HG03039 (cell line): Measurements from ENCODE around the gene MYO15A.
A peak's percentile ranks its signal among the peaks of the same experiment; 100 is the strongest.

Experiments
- ATAC-seq: cut with Tn5 transposase; IDR thresholded peaks from one replicate; pipeline ENCODE4 v1.9.1; 2021; ENCODE audit warnings: mild to moderate bottlenecking, moderate library complexity; ENCODE audit not compliant: unreplicated experiment

Gene MYO15A

DNA sequence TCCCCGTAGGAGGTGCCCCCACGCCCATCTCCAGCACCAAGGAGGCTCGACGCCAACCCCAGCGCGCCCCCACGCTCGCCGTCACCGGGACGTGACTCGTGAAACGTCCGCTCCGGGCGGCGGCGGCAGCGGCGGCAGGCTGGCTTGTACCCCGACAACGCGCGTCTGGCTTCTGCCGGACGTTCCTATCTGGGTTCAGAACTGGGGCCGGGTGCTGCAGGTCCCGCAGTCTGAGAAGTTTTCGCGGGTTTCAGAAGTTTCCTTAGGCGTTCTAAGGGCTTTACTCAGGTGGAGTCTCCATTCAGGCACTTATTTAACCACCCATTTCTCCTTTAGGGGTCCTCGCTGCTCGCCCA, 74.4 kb downstream of the MYO15A start:
- peak; percentile 39 for ATAC-seq

DNA sequence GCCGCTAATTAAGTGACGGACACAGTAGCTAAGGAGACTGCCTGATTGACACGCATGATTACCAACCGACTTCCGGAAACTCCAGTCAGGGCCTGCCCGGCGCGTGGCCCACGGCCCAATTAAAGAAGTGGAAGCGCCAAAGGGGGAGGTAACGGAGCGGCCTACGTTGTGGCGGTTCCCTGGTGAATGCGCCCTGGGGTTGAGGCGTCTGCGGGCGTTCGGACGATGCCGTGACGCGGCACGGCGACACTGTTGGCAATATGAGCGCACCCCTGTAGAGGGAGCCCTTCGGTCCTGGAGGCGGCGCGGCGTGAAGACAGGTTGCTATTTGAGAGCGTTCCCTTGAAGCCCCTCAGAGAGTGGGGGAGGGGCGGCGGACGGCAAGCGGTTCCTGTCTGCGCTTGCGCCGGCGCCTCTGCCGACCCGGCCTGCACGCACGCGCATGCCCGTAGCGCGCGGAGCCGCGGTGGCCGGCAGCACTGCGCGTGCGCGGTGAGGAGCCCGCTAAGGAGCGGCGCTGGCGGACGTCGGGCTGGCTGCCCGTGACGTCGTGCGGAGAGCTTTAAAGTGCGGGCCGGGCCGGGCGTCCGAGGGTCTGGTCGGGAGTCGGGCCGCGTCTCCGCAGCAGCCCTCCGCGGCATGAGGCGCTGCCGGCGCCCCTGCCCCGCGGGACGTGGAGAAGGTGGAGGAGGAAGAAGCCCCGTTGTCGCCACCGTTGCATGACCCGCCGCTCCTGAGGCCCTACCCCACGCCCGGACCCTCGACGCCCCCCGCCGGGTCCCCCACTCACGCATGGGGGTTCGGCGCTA, 75.0 kb downstream of the MYO15A start, which contains the start of gene ALKBH5:
ALKBH5 (plus strand) TSS at position 495 of the 809 bp plus-strand sequence. CDS start 416 bp downstream, outside the sequence.
- peak; percentile 74 for ATAC-seq

DNA sequence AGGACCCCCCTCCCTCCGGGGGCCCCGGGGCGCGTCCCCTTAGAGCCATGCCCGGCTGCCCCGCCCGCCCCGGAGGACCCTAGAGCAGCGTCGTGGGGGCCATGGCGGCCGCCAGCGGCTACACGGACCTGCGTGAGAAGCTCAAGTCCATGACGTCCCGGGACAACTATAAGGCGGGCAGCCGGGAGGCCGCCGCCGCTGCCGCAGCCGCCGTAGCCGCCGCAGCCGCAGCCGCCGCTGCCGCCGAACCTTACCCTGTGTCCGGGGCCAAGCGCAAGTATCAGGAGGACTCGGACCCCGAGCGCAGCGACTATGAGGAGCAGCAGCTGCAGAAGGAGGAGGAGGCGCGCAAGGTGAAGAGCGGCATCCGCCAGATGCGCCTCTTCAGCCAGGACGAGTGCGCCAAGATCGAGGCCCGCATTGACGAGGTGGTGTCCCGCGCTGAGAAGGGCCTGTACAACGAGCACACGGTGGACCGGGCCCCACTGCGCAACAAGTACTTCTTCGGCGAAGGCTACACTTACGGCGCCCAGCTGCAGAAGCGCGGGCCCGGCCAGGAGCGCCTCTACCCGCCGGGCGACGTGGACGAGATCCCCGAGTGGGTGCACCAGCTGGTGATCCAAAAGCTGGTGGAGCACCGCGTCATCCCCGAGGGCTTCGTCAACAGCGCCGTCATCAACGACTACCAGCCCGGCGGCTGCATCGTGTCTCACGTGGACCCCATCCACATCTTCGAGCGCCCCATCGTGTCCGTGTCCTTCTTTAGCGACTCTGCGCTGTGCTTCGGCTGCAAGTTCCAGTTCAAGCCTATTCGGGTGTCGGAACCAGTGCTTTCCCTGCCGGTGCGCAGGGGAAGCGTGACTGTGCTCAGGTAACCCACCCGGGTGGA, 75.8 kb downstream of the MYO15A start:
- no peak for ATAC-seq

DNA sequence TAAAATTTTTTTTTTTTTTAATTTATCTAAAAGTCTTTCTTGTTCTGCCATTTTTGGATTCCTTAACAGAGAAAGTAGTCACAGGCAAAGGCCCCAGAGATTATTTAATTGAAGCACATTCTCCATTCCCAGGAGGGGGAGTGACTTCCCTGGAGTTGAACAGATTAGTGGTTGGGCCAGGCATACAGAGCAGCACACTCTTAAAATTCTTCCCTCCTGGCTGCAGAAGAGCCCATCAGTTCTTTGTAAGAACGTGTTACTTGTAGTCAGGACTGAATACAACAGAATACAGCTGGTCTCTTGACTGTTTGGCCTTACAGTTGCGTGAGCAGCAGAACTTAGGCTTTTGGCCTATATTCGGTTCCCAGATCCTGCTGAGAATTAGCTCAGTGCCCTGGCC, 76.8 kb downstream of the MYO15A start:
- no peak for ATAC-seq

DNA sequence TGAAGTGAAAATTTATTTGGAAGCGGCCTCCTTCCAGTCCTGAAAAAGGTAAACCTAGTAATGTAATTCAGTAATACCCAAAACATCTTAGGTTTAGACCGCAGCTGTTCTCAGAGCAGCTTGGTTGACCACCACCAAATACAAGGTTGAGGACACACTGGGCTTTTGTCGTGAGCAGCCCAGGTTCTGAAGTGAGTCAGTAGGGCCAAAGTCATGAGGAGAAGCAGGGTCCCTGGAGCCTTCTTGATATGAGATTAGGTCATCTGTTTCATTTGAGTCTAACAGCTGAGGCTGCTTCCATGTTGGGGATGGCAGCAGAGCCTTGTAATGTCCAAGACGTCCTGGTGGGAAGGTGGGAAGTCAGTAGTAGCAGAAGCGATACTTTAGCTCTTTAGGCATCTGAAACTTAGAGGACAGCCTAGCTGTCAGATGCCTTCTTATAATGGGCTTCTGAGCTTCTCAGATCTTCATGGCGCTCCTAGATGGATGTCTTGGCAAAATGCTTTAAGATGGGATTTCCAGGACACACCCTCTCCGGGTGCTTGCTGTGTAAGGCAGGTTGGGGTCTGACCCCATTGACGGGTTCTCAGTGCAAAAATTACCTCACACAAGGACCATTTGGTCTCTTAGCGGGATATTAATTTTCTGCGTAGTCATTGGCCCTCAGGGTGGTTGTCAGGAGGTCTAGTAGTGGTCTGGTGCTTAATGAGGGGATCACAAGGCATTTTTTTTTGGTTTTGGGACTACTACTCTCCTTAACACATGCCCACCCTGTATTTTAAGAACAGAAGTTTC, 77.5 kb downstream of the MYO15A start:
- ATAC-seq: no peak

DNA sequence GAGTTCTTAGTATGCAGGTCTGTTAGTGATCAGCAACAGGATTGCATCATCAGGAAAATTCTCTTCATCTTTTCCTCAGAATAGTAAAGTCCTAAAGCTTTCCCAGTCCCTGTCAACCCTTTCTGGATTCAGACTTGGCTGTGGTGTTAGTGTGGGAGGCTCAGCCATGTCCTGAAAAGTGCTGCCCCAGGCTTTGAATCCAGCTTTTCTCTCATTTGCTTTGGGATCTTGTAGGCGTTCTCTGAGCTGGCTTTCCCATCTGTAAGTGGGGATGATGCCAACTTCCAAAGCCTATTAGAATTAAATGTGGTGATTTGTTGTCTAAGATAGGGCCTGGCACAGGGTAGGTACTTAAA, 78.0 kb downstream of the MYO15A start:
- ATAC-seq: no peak

DNA sequence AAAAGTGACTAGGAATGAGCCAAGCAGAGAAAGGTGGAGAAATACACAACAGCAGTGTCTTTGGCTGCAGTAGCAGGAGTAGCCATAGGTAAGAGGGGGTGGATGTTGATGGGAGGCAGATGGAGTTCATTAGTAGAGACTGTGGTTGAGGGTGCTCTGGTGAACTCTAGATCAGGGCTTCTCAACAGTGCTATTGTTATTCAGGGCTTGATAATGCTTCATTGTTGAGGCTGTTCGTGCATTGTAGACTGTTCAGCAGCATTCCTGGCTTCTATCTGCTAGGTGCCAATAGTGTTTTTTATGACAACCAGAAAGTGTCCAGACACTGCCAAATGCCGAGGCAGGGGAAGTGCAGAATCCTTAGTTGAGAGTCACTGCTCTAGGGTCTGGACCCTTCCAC, 78.7 kb downstream of the MYO15A start:
- ATAC-seq: no peak

DNA sequence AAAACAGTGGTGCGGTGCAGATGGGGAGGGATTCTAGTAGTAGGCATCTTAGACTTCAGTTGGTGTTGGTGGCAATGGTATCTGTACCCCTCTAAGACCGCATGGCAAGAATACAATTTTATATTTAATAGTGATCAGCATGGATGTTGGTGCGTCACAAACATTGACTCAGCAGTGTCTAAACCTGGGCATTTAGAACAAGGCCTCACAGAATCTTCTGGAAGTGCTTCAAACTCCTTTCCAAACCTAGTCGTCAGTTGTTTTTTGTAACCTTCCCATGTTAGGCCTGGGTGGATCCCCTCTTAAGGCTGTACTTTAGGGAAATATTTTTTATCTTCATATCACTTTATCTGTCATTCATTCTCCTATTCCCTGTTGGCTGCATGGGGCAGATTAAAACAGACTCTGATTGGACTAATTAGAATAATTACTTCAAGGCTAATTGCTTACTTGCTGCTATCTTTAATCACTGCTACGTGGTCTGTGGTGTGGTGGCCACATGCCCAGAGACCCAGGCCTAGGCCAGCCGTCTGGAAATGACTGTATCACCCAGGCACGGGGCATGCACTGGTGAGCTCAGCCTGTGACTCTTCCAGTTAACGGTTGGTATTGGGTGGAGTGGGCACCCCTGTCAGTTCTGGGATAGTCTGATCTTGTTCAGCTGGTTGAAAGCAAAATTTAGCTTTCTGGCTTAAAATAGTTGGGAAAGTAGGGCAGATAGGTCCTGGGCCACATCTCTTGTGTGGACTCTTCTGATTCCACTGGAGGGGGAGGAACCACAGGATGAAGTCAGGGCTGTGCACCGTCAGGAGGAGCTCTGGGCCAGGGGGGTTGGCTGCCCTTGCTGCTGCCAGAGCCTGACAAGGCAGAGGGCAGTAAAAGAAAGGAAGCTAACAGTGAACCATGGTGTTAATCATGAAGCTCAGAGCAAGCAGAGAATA, 79.5 kb downstream of the MYO15A start:
- no peak for ATAC-seq

DNA sequence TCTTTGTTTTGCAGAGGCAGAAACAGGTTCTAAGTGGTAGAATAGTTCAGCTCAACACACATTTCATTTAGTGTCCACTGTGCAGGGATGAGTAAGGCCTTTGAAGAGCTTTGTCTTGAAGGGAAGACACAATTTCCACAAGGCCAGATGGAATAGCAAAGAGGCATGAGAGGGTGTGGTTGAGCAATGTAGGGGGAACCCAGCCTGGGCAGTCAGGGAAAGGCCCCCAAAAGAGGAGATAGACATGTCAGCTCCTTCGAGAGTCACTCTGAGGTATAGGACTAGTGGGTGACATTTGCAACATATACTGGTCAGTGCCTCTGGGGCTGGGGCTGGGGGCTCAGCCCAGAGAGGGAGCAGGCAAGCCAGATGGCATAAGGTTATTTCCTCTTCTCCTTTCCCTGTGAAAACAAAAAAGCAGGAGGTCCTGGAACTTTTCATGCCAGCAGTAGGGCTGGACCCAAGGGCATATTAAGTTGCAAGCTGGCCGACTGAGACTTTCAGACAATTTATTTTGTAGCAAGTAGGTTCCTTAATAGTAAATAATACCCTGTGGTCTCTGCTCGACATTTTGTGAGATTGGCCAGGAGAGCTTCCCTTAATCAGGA, 82.2 kb downstream of the MYO15A start:
- no peak for ATAC-seq

DNA sequence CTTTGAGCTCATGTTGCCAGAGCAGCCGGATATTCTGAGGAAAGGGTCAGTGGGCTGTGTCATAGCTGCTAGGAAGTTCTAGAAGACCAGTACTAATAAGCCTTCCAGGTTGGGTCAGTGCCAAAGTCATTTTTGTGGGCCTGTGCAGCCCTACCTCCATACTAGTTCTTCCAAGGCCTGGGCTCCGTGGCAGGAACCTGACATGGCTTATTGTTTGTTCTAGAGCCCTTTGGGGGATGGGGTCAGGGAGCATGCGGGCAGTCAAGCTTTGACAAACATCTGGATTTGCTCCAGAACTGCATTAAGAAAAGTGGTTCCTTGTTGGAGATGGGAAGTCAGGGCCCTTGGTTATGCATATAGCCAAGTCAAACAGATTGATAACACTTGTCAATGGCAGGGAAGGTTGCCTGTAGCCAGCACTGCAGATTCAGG, 82.7 kb downstream of the MYO15A start:
- ATAC-seq: no peak

DNA sequence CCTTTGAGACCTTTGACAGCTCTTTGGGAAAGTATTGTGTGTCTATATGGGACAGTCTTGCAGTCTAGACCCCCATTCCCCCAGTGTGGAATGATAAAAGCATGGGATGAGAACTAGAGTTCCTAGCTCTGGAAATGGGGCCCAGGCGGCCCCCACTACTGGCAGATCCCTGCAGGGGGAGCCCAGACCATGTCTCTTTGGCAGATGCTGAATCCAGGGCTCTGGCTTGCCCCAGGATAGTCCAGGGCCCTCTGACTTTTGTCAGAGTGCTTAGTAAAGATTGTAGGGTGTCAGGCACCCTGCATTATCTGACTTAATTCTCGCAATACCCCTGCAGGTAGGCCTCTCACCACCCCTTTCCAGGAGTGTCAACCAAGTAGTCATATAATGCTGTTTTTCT, 83.4 kb downstream of the MYO15A start:
- no peak for ATAC-seq

DNA sequence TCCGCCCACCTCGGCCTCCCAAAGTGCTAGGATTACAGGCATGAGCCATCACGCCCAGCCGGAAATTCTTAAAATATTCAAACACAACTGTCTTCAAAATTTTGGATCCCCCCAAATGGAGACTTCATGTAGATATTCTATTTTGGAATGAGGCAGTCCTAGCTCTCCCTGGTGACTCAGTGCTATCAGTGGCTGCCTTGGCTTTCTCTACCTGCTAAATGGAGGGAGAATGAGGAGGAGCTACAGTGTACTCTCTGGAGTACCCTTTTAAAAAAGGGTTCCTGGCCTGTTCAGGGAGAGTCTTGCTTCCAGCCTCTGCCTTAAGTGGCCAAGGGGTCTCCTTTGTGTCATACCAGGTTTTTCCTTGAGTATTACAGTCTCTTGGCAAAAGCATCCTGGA, 85.8 kb downstream of the MYO15A start:
- ATAC-seq: no peak

DNA sequence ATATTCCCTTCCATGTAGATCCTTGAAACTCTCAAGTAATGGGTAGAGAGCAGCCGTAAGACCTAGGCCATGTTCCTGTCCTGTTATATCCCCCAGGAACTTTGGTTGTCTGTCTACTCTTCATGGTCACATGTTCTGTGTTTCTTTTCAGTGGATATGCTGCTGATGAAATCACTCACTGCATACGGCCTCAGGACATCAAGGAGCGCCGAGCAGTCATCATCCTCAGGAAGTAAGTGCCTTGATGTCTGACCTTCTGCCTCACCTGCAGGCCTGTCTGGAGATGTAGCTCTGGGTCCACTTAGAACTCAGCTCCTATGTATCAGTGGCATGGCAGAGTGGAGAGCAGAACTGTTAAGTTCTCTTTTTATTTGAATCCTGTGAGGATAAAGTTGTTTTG, 86.2 kb downstream of the MYO15A start:
- no peak for ATAC-seq

DNA sequence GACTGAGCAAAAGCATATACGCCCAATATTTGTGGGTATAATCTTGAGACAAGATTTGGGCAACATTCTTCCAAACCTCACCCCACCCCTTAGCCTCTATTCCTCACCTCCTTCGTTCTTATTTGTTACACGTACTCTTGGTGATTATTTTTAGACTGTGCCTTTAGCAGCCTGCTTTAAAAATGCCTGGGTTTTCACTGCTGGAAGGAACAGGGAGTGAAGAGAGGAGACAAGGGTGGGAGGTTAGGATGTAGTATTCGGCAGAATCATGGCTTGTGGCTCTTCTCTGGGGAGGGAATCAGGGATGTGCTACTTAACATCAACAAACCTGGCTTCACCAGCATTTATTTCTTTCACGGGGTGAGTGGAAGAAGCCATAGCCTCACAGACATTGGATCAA, 86.7 kb downstream of the MYO15A start:
- no peak for ATAC-seq

DNA sequence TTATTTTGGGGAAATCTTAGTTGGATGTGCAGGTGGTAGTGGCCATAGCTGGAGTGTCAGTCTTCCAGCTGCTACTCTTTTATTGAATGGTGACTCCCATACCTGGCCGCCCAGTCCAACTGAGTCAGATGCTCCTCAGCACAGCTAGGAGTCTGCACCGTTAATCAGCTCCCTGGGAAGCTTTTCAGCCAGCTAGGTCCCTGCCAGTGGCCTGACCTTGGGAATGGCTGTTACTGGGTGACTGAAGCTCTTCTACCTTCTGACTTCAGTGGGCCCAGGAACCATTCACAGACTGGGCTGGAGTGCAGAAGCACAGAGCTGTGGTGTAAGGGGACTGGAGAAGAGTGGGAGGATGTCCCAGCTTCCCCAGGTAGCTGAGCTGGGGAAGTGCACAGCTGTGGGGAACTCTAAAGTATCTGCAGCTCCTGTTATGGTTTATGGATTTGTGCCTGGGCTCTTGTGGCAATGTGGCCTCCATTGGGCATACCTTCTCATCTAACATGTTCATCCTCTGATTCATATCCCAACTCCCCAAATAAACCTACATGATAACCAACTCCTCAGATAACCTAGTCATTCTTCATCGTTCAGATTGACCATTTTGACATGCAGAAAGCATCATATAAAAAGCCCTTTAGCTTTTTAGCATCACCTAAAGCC, 89.1 kb downstream of the MYO15A start:
- ATAC-seq: no peak

DNA sequence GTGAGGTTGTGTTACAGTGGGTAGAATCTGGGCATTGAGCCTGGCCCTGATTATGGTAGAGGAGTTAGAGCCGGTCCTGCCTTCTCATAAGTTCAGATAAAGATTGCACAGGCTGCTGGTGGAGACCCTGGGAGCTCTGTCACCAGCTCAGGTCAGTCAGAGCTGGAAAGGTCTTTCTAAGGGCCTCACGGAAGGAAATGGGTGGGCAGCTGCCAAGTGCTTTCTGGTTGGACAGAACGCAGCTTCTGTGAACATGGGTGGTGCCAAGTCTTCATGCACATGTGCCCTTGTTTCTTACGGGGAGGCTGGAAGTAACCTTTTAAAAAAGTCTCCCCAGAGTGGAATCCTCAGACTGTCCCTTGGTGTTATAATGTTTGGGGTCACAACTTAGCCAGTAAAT, 90.0 kb downstream of the MYO15A start:
- no peak for ATAC-seq

DNA sequence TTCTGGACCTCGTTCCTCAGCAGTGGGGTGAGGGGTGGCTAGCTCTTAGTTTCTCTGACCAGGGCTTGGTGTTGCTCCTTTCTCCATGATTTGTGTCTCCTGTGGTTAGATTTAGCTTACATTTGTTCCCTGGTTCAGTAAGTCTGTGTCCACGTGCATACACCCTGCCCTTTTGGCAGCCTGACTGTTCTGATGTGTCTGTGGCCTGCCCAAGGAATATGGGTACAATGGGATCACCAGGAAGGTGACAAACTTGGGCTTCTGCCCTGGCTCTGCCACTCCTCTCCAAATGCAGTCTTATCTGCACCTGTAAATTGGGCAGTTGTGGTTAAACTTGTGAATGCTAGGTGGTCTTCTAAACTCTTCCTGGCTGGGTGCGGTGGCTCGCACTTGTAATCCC, 92.6 kb downstream of the MYO15A start:
- no peak for ATAC-seq

DNA sequence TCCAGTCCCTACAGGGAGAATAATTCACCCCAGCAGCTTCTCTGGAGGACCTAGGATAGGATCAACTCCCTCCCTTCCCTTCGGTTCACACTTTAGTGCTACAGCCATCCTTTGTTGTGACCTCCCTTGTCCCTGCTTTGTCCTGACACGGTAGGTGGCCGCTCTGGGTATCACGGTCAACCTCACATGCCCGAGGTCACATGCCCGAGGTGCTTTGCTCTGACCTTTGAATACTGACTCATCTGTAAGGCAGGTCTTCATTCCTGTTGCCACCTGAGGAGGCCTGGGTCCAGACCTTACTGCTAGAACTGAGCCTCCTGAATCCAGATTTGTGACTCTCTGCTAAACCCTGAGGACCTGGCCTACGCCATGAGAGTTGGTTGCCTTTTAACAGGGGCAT, 94.8 kb downstream of the MYO15A start:
- no peak for ATAC-seq

DNA sequence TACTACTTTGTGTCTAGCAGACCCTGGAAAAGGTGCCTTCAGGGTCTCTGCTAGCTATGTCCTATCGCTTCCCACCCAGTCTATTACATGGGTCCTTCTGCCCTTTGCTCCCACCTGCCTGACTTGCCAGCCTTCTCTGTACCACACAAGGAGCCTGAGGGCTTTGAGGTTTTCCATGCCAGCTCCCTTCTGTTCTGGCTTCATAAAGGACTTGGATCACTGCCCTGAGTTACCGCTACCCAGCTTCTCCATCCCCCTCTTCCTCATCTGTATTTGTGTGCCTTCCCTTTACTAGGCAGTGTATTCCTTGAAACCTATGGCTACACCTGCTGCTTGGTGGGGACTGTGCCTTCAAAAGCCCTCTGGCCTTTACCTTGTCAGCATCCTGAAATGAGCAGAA, 97.3 kb downstream of the MYO15A start:
- ATAC-seq: no peak
